Muscle of arm (tissue), 12 donors: ENCODE data around the gene WDR72. TPM values are rescaled to one million over a fixed set of nuclear protein-coding genes. Genes with fewer than 3 reads are reported as not detected.

Source experiments
- DNase-seq: peaks from one replicate; pipeline ENCODE4 v3.0.0-alpha.2; 2013
- polyA plus RNA-seq, 12 donors: library from polyadenylated mRNA; unstranded; fragments of 120-200 nt; gene quantifications; one replicate each; pipeline ENCODE4 v1.2.1, GENCODE V29; 2013; ENCODE audit not compliant: insufficient read length in 12 of 12

WDR72 gene
- polyA plus RNA-seq, 12 donors: 0.17 to 1.3 (median 0.25) TPM; not detected in 2

DNA sequence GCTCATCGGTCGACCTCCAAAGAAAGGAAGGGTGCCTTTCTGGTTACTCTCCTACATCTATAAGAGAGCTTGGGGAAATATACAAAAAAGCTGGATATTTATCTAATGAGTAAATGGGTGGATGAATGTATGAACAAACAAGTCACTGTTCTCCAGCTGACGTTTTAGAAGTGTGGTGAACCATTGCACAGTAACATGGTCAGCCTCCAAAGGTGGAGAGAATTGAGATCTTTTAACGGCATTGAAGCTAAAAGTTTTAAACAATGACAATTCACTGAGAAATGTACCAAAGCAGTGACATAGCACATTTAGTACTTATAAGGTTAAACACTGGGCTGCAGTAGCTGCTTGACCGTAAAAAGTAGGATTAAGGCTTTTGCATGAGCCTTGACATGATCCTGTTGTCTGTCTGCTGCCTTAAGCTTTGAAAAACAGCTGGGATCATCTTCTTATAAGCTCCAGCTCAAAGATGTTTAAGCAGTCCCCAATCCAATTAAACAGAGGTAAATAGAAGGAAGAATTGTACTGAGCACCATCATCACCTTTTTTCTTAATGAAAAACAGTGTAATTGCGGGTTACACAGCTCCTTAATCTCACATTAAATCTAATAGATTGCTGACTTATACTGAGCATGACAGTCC is 222.9 kb downstream of the WDR72 start:
- DNase-seq: no peak

DNA sequence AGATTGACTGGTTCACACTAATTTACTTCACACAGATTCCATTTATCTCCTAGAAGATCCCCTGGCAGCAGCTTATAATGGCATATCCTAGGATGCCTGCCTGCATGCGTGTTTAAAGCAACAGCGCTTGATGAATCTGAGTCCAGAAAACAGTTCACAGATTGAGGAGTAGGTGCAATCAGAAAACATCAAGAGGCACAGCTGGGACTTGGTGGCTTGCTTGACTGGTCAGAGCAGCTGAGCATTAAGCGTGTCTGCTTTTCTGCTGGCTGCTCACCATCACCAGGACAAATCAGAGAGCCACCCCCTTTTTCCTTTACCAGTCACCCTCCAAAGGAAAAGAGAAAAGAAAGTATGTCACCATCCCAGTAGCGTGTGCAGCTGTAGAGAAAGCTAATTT is 223.6 kb downstream of the WDR72 start:
- DNase-seq: no peak

DNA sequence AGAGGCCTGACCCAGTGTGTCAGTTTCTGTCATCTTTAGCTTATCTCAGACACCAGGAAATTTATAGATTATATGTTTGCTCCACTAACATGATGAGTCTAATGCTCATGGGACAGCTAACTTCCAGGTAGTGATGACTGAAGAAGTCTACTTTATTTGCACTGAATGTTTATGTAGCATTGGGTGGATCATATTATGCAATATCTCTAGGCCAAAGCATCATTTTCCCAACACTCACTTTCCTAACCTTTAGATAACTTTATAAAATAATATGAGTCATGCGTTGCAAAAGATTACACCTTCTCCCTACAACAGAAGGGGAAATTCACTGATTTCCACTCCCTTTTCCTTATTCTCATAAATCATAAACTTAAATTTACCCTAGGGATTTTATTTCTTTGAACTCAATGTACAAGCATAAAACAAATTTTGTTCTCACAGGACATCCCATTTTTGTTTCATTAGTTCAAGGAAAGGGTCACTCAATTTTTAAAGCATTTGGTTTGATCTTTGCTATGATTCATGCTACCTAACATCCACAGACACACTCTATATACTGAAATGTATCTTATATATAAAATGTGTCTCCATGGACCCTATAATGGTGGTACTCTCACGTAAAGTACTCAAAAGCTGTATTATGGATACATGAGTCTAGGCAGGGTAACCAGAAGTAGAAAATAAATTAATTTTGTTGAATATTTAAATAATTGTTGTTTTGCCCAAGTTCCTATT is 225.2 kb downstream of the WDR72 start:
- no peak for DNase-seq

DNA sequence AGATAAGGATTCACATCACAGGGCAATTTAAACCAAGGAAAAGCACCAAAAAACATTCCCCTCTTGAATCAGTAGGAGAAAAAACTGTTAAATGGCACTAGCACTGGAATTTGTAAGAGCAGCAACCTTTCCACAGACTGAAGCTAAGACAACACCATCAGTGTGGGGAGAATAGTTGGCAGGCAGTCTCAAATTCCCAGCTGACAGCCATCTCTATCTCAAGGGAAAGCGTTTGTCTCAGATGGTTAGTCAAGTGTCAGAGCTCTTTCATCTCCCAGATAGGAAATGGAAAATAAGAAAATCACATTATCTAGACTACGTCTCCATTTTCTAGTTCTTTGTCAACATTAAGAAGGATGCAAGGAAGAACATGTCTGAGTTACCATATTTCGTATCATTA is 228.7 kb downstream of the WDR72 start:
- no peak for DNase-seq

DNA sequence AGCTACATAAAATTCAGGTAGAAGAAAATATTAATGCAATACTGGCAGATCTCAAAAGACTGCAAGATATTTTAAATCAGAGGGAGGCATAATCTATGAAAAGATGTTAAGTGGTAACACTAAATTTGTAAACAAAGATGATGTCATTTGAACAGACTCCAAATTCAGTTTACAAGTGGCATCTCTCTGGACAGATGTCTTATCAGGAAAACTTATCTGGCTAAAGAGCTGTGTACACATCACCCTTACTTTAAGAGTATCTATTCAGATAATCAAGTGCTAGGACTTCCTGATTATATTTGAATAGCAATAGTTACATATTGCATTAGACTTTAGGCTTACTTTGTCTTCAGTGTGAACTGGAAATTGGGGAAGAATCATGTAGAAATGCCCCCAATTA is 231.5 kb downstream of the WDR72 start:
- DNase-seq: no peak

DNA sequence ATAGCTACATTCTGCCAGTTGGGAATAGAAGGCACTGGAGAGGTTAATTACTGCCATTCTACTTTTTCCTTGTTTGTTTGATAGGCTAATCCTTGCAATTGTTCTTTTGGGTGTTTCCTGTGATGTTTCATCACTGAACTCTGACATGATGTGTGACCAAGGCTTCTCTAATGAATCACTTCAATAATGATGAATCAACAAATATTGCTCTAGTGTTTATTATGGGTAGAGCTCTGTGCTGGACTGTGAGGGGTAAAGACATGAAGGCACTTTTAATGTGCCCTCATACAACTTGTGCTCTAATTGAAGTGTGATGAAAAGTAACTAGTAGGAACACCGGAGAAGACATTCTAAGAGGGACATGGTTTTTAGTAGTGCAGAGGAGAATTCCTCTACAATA is 233.6 kb downstream of the WDR72 start:
- no peak for DNase-seq

DNA sequence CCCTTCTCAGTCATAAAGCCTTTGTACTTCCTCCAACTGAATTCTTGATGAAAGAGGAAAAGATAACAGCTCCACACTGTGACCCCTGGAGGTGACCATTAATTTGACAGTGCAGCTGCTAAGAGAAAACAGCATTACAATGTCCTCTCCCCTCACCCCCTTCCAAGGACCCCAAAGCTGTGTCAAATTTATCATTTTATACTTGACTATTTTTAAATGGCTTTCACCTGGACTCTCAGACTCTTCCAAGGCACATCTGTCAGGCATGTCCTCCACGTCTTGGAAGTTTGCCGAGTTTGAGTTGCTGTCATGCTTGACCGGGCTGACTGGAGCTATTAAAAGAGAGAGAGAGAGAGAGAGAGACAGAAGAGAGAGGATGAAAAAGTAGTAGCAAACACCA is 236.5 kb downstream of the WDR72 start:
- DNase-seq: peak; percentile 7

DNA sequence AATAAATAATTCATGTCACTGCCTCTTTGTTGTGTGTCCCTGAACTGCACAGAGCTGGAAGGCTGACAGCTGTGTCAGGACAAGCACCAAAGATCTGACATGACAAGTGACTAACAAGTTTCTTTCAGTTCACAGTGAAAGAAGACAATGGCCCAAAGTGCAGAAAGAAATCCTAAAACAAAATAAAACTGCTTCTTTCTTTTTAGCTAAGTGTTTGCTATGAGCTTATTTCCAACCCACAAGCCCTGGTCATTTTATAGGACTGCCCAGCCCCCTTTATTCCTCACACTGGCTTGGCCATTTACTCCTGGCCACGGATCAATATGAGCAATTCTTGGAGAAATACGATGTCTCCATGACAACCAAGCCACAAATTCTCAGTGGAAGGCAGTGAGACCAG is 238.5 kb downstream of the WDR72 start:
- DNase-seq: peak; percentile 10

DNA sequence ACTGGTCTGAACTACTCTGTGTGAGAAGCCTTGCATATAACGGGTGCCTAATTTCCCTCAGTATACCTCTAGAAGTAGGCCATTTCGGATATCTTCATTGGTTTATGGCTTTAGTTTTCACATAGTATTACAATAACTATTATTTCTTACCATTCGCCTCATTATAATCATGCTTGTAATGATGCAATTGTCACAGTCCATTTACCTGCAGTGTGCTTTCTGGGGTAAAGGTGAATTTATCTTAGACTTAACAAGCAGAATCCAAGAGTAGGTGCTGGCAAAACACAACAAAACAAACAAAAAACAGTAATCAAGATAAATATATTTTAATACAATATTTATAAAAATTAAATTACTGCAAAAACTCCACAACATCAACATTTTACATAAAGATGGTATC is 246.0 kb downstream of the WDR72 start:
- DNase-seq: no peak

DNA sequence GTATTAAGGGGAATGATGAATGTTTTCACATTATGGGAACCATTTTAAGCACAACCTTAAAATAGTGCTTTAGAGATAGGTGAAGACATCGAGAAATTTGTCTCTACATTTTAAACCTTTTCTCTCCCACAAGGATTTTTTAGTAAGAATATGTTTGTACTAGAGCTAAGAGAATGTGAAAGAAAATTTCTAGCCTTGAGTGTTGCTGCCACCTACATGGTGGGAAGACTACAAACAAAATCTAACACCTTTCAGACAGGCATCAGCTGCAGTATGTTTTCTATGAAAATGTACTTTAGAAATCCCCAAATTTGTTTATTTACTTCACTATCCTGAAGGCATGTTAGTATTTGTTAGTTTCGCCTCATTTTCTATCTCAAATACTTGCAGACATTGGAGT is 247.4 kb downstream of the WDR72 start:
- DNase-seq: no peak

DNA sequence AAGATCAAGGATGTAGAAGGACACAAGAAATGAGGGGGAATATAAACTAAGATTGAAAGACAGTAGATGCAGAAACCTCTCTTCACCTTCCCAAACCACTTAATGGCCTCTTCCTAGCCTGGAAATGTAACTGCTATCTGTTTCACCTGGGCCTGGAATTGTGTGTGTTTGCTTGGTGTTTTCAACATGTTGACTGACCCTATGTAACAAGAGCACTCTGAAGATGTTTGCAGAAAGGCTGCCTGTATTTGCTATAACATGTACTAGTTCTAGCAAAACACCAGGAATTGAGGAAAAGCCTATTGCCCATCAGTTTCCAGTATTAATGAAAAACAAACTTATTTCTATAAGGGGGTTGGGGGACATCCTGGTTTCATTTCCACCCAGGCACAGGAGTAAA is 248.3 kb downstream of the WDR72 start:
- DNase-seq: no peak

DNA sequence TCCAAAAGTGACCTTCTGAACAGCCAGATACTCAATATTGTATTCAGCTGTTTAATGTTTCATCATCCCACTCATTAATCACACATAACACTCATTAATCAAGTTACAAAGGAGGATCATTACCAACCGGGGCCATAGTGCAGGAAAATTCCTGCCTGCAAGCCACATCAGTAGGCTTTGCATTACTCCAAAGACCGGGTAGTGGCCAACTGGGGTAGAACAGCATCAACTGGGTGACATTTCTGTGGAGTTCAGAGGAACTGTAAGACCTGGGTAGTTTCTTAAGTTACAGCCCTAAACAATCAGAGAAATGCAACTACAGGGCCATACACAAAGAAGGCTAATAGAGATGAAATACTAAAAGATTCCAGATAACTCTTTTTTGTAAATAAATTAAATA is 253.1 kb downstream of the WDR72 start:
- DNase-seq: no peak

DNA sequence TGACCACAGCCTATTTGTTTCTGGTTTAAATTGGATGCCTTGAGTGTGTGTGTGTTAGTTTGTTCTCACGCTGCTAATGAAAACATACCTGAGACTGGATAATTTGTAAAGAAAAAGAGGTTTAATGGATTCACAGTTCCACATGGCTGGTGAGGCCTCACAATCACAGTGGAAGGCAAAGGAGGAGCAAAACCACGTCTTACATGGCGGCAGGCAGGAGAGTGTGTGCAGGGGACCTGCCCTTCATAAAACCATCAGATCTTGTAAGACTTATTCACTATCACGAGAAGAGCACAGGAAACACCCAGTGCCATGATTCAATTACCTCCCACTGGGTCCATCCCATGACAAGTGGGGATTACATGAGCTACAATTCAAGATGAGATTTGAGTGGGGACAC is 260.5 kb downstream of the WDR72 start:
- no peak for DNase-seq

DNA sequence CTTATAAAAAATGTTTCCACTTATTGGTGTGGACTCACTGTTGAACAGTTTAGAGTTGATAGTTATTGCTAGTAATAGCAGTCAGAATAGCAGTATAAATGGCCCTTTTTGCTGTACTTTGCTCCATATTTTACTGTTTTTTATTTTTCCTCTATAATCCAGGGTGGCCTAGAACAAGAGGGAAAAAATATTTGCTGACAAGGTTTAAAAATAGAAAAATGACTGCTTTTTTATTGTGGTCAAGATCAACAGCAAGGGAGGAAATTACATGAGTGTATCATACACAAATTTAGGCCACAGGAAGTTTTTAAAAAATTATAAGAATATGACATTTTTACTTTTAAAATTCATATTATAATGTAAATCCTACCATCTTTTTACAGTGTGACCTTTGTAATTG is 269.1 kb downstream of the WDR72 start:
- DNase-seq: no peak

DNA sequence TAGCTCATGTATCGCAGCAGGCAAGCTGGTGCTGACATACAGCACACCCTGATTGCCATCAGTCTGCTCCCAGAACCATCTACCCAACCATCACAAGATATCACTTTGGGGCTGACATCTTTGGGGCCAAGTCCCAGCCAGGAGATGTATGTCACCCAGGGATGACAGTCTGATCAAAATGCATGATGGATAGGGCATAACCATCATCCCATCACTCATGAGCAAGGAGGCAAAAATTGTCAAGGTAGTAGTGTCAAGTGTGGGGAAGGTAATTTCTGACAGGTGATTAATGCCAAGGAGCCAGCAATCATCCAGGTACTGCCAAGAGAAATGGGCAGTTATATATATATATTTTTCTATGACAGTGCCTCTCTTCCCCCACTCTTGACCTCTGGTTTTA is 277.4 kb downstream of the WDR72 start:
- DNase-seq: no peak

DNA sequence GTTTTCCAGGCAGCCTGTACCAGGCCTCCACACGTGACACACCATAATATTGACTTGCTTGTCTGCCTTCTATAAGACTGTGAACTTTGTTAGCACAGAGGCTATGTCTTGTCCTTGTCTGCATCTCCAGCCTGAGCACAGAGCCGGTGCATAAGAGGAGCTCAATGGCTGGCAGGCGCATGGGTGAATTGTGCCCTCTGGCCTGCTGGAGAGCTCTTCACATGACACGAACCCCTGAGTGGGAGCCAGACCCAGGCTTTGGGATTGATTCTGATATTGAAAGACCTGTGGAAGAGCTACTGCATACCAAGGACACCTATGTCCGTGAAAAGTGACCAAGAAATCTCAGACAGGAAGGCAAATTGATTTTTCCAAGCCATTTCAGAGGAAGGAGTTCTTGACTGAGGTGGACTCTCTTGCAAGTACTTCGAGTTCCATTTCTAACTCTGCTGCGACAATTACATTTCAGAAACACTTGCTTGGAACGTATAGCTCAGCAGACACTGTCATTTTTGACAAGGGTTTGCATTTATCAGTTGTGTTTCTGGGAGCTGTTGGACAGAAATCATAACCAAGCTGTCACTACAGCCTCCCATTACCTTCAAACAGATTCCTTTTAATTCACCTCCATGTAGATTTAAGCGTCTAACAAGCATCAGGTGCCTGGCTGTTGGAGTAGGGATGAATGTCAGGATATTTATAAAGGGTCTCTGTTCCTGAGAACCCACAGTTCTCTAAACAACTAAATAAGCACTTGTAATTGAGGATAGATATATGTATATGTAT is 281.3 kb downstream of the WDR72 start:
- no peak for DNase-seq

DNA sequence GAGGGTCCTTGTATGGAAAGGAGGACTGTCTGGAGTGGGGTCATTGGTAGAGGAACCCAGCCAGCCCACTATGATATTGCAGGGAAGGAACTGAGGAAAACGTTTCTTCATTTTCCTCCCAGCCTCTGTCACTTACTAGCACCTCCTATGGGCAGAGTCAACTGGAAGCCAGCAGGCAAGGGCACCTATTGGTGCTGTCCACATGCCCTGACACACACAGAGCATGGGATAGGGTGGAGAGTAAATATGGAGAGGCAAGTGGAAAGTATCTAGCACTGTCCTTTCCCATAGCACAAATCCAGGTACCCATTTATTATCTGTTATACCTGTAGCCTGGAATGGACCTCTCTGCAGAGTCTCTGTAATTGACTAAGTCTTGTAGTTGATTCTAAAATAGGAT is 285.6 kb downstream of the WDR72 start:
- no peak for DNase-seq

DNA sequence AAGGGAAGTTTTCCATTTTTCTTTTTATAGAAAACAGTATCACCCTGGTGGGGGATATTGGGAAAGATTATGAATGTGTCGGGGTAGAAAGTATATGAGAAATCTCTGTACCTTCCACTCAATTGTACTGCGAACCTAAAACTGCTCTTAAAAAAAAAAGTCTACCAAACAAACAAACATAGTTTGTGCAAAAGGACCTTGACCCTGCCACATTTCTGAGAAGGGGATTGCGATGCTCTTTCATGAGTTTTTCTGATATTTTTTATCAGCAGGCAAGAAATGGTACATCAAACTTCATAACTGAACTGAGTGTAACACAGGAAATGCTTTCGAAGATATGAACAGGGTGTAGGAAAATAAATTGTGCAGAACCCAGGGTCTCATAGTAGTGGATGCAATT is 286.0 kb downstream of the WDR72 start:
- no peak for DNase-seq

DNA sequence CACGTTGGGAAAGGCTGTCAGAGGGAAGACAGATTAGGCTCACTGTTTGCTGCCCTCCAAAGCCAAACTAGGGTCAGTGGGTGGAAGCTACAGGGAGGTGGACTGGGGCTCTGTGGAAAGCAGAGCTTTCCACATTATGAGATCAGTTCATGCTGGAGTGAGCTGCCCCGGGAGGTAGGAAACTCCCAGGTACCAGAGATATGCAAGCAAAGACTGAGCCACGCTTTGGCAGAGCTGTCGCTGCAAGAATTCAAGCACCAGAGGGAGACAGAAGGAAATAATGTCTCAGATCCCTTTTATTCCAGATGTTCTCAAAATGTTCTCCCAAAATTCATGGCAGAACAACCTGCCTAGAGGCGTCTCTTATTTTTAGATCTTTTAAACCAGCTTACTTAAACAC is 286.6 kb downstream of the WDR72 start:
- no peak for DNase-seq

DNA sequence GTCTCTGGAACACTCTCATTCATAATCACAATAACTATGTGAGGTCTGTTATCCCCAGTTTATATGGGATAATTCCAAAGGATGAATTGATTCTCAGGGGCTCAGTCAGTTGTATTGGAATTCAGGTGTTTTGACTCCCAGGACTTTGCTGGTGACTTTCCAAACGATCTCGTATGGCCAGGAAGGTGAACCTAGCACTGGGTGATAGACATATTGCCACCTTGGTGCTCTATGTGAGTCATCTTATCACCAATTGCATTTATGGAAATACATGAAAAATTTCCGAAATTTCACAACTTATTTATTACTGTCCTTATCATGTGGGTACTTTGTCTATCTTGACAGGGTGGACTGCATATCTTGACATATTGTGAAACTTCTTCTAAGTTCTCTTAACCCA is 287.3 kb downstream of the WDR72 start:
- DNase-seq: no peak

DNA sequence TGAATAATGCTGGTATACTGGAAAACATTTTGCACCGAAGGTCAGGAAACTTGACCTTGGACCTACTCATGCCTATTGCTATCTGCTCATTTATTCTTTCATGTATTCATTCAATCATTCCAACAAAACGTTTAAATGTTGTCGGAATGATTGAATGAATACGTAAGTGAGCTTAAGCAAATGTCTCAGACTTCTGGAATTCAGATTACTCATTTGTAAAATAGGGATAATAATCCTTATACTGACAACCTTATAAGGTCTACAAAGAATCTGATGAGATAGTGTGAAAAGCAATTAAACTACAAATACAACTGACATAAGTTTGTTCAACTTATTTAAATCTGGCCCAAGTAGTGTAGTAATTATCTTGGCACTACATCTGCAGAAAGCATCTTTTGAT is 288.7 kb downstream of the WDR72 start:
- no peak for DNase-seq

DNA sequence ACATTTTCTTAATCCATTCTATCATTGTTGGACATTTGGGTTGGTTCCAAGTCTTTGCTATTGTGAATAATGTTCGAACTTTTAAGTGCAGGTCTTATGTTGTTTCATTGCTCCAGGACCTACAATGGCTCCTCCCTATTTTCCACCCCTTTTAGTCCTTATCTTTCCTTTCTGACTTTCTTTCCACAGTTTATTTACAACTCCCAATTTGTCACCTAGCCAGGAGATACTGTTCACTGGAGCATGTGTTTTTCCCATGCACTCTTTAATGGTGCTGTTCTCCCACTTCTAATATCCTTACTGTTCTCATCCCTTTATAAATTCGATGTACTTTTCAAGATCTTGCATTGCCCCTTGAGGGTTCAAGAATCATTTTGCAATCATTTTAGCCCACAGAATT is 290.0 kb downstream of the WDR72 start:
- DNase-seq: no peak
